Measurements from ENCODE around the gene GRK5. TPM values are rescaled to one million over a fixed set of nuclear protein-coding genes. Genes with fewer than 3 reads are reported as not detected.

GRK5 gene
- total RNA-seq, 1 experiment from 2014 or later, result 29.0 TPM

DNA sequence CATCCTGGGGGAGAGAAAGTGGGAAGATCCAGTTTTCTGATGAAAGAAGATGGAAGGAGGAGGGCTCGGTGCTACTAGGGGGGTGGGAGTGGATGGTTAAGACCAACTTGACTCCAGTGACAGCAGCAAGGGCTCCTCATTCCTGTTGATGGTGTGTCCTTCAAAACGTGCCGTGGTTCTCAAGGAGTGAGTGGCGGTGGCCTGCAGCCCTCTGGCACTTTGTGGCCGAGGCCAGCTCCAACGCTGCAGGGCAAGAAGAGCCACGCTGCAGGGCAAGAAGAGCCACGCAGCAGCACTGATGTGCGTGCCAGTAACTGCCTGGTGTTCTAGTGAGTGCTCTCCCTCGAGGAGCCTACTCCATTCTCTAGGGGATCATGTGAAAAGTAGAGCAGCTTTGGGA lies 72.1 kb downstream of the GRK5 start:
- H3K27ac ChIP-seq (ENCODE audit: low read length), result no peak overlapping the region
- no peaks in the 10 kb centered on the region for H3K27me3 ChIP-seq (ENCODE audit: control insufficient read depth, insufficient read depth, low read length)
- in situ Hi-C loops (cut with HindIII; ENCODE audit: low pct_unique_long_range_greater_than_20kb, low sequenced_read_pairs), result no loop called here
- no peaks in the 10 kb centered on the region for H3K9me3 ChIP-seq (ENCODE audit: control insufficient read depth, insufficient read depth, low read depth, low read length)
- BruUV-seq (replicated peaks), result no TSS peak
- DNase-seq (ENCODE audit: low read depth, low spot score), result no peak
- intact Hi-C loops (cut with micrococcal nuclease; ENCODE audit: unreplicated experiment), result no loop called here
- H3K36me3 ChIP-seq (ENCODE audit: control insufficient read depth, insufficient read depth, low read length), result no peaks in the 10 kb centered on the region
- 0 out of 2 replicates have a peak, but pooled peaks have one; percentile 17 for ATAC-seq
- ChIA-PET CTCF (no interaction called here), POLR2A (interaction anchor here (0.6 kb wide), 1 partner anchor 313 kb away, joined by 3 read pairs; no protein-coding TSS in a partner anchor)
- H3K4me1 ChIP-seq (ENCODE audit: control insufficient read depth, insufficient read depth, low read length), result peaks cover 32% of the 10 kb centered on the region
- H3K4me3 ChIP-seq (ENCODE audit: low read depth in 2 of 2, low read length in 2 of 2), result no peak overlapping the region
- TF ChIP-seq SIN3A (IDR thresholded peaks at IDR 0.05; ENCODE audit: borderline replicate concordance, insufficient read depth, low read depth, low read length), result no peak
- TF ChIP-seq TCF7L2 (IDR thresholded peaks at IDR 0.05; ENCODE audit: low read depth, low read length), result no peak
- TF ChIP-seq, protein P1, sequence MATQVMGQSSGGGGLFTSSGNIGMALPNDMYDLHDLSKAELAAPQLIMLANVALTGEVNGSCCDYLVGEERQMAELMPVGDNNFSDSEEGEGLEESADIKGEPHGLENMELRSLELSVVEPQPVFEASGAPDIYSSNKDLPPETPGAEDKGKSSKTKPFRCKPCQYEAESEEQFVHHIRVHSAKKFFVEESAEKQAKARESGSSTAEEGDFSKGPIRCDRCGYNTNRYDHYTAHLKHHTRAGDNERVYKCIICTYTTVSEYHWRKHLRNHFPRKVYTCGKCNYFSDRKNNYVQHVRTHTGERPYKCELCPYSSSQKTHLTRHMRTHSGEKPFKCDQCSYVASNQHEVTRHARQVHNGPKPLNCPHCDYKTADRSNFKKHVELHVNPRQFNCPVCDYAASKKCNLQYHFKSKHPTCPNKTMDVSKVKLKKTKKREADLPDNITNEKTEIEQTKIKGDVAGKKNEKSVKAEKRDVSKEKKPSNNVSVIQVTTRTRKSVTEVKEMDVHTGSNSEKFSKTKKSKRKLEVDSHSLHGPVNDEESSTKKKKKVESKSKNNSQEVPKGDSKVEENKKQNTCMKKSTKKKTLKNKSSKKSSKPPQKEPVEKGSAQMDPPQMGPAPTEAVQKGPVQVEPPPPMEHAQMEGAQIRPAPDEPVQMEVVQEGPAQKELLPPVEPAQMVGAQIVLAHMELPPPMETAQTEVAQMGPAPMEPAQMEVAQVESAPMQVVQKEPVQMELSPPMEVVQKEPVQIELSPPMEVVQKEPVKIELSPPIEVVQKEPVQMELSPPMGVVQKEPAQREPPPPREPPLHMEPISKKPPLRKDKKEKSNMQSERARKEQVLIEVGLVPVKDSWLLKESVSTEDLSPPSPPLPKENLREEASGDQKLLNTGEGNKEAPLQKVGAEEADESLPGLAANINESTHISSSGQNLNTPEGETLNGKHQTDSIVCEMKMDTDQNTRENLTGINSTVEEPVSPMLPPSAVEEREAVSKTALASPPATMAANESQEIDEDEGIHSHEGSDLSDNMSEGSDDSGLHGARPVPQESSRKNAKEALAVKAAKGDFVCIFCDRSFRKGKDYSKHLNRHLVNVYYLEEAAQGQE (IDR thresholded peaks at IDR 0.05; ENCODE audit: insufficient read depth in 1 of 2, low read depth in 2 of 2, low read length in 1 of 2), result no peak
- no peak for TF ChIP-seq POLR2AphosphoS5 (IDR thresholded peaks at IDR 0.05; ENCODE audit: low read depth, low read length)
- TF ChIP-seq, protein P2, sequence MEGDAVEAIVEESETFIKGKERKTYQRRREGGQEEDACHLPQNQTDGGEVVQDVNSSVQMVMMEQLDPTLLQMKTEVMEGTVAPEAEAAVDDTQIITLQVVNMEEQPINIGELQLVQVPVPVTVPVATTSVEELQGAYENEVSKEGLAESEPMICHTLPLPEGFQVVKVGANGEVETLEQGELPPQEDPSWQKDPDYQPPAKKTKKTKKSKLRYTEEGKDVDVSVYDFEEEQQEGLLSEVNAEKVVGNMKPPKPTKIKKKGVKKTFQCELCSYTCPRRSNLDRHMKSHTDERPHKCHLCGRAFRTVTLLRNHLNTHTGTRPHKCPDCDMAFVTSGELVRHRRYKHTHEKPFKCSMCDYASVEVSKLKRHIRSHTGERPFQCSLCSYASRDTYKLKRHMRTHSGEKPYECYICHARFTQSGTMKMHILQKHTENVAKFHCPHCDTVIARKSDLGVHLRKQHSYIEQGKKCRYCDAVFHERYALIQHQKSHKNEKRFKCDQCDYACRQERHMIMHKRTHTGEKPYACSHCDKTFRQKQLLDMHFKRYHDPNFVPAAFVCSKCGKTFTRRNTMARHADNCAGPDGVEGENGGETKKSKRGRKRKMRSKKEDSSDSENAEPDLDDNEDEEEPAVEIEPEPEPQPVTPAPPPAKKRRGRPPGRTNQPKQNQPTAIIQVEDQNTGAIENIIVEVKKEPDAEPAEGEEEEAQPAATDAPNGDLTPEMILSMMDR (IDR thresholded peaks at IDR 0.05), result no peak

DNA sequence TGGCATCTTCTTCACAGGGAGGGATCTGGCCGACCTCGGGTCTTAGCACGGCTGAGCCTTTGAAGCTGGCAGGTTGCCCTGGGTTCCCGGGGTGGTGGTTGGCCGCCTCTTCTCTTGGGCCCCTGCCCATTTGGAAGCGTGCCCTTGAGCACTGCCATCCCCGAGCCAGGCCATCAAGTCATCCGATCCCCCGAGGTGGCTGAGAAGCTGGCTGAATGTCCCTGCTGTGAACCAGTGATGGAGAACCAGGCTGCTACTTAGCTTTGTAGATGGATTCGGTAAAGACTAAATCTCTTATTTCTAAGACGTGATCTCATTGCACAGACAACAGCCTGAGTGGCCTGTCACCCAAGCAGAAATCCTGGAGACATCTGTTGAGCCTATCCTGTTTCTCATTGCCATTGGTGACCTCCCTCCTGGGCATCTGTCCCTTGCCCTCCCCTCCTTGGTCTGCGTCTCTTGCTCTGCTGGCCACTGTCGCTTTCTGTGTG lies 74.3 kb downstream of the GRK5 start:
- peak overlapping the region; percentile 30 for H3K27ac ChIP-seq (ENCODE audit: low read length)
- DNase-seq (ENCODE audit: low read depth, low spot score) (no peak), ATAC-seq (0 out of 2 replicates have a peak, but pooled peaks have one; percentile 13)
- no peaks in the 10 kb centered on the region for H3K36me3 ChIP-seq (ENCODE audit: control insufficient read depth, insufficient read depth, low read length)
- CTCF ChIA-PET, result interaction anchor here (0.5 kb wide), 1 partner anchor 9 kb away, joined by 5 read pairs; no protein-coding TSS in a partner anchor
- no peaks in the 10 kb centered on the region for H3K9me3 ChIP-seq (ENCODE audit: control insufficient read depth, insufficient read depth, low read depth, low read length)
- no peak overlapping the region for H3K4me3 ChIP-seq (ENCODE audit: low read depth in 2 of 2, low read length in 2 of 2)
- POLR2A ChIA-PET, result interaction anchor here (0.6 kb wide), 1 partner anchor 22 kb away, joined by 3 read pairs; no protein-coding TSS in a partner anchor
- BruUV-seq (replicated peaks), result no TSS peak
- H3K4me1 ChIP-seq (ENCODE audit: control insufficient read depth, insufficient read depth, low read length), result peaks cover 43% of the 10 kb centered on the region
- in situ Hi-C loops (cut with HindIII; ENCODE audit: low pct_unique_long_range_greater_than_20kb, low sequenced_read_pairs), result no loop called here
- no peaks in the 10 kb centered on the region for H3K27me3 ChIP-seq (ENCODE audit: control insufficient read depth, insufficient read depth, low read length)
- intact Hi-C loops (cut with micrococcal nuclease; ENCODE audit: unreplicated experiment), result no loop called here
- TF ChIP-seq TCF7L2 (IDR thresholded peaks at IDR 0.05; ENCODE audit: low read depth, low read length) (0 out of 2 replicates have a peak, but pooled peaks have one; percentile 25), POLR2AphosphoS5 (IDR thresholded peaks at IDR 0.05; ENCODE audit: low read depth, low read length) (no peak)

DNA sequence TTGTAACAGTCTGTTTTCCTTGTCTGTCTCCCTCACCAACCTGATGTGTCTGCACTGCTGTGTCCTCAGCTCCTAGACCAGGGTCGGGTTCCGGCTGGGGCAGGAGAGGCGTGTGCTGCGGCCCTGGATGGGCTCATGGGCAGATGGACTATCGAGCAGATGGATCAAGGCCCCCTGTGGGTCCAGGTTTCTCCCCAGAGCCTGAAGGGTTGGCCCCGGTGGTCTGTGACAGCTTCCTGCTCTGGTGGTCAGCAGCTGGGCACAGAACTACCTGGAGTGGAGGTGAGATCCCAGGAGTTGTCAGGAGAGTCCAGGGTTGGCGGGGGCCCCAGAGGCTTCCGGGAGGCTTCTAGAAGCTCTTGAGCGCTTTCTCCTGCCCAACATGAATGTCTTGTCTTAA lies 75.1 kb downstream of the GRK5 start:
- Histone ChIP-seq H3K27me3 (ENCODE audit: control insufficient read depth, insufficient read depth, low read length) (no peaks in the 10 kb centered on the region), H3K4me3 (ENCODE audit: low read depth in 2 of 2, low read length in 2 of 2) (no peak overlapping the region), H3K9me3 (ENCODE audit: control insufficient read depth, insufficient read depth, low read depth, low read length) (no peaks in the 10 kb centered on the region), H3K4me1 (ENCODE audit: control insufficient read depth, insufficient read depth, low read length) (peaks cover 49% of the 10 kb centered on the region), H3K27ac (ENCODE audit: low read length) (peak overlapping the region; percentile 18; the same call in 1 of the 2 replicates), H3K36me3 (ENCODE audit: control insufficient read depth, insufficient read depth, low read length) (no peaks in the 10 kb centered on the region)
- TF ChIP-seq, protein P1 (IDR thresholded peaks at IDR 0.05; ENCODE audit: insufficient read depth in 1 of 2, low read depth in 2 of 2, low read length in 1 of 2), result no peak
- TF ChIP-seq, protein P2 (IDR thresholded peaks at IDR 0.05), result no peak
- TF ChIP-seq SIN3A (IDR thresholded peaks at IDR 0.05; ENCODE audit: borderline replicate concordance, insufficient read depth, low read depth, low read length) (no peak), TCF7L2 (IDR thresholded peaks at IDR 0.05; ENCODE audit: low read depth, low read length) (no peak), POLR2AphosphoS5 (IDR thresholded peaks at IDR 0.05; ENCODE audit: low read depth, low read length) (no peak)
- ChIA-PET CTCF (interaction anchor here (0.6 kb wide), 1 partner anchor 125 kb away, joined by 6 read pairs; no protein-coding TSS in a partner anchor), POLR2A (no interaction called here)
- in situ Hi-C loops (cut with HindIII; ENCODE audit: low pct_unique_long_range_greater_than_20kb, low sequenced_read_pairs) (no loop called here), intact Hi-C loops (cut with micrococcal nuclease; ENCODE audit: unreplicated experiment) (no loop called here)
- no peak for DNase-seq (ENCODE audit: low read depth, low spot score)
- BruUV-seq (replicated peaks), result no TSS peak
- ATAC-seq, result no peak

All from Panc1 (cell line).